ENCODE results near the gene CYTH3.

GRCh38 chr7:6153646-6154541 lies 118.5 kb downstream of the CYTH3 start:
- TF ChIP-seq CTCF (IDR thresholded peaks at IDR 0.05 in 8 of 11, conservative IDR thresholded peaks at IDR 0.05 in 3 of 11) (no peak), POLR2A (IDR thresholded peaks at IDR 0.05) (no peak)

All from spleen (tissue), 7 donors.